ENCODE measurements around the gene SERINC1. TPM values are rescaled to one million over a fixed set of nuclear protein-coding genes. Genes with fewer than 3 reads are reported as not detected.

The SERINC1 gene
- total RNA-seq, 1 experiment from 2014 or later: 57.6 TPM

DNA sequence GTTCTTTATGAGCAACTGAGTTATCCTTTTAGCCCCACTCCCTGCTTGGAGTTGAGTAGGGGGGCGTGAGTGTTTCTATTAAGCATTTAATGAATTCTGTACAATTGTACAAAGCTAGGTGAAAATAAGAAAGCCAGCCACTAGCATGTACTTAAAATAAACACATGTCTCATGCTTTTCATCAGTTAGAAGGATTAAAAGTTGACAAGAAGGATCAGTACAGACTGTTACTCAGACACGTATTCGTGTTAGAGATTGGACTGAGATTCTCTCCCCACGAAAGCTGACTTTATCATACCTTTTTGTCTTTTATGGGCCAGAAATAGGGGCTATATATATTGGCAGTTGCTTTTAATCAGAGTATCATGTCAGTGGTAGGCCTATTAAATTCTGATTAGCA lies 70.5 kb downstream of the SERINC1 start:
- Histone ChIP-seq H3K4me3 (peak overlapping the region; percentile 93), H4K20me1 (ENCODE audit: insufficient read depth) (no peaks in the 10 kb centered on the region), H3K79me2 (ENCODE audit: low read depth) (peaks cover 66% of the 10 kb centered on the region), H3K9me2 (ENCODE audit: insufficient read depth) (no peaks in the 10 kb centered on the region), H3K27ac (no peak overlapping the region), H3K4me1 (replicated peaks; ENCODE audit: insufficient read depth) (peaks cover 29% of the 10 kb centered on the region), H3K4me2 (peak overlapping the region; percentile 93), H3K36me3 (ENCODE audit: low read depth) (no peaks in the 10 kb centered on the region), H3K27me3 (ENCODE audit: insufficient read depth, low read depth) (no peaks in the 10 kb centered on the region), H3K9me3 (ENCODE audit: insufficient read depth, low read depth) (no peaks in the 10 kb centered on the region), H2AFZ (no peak overlapping the region), H3F3A (ENCODE audit: insufficient read depth, low read depth) (peaks cover 7% of the 10 kb centered on the region)
- intact Hi-C loops (cut with micrococcal nuclease; ENCODE audit: unreplicated experiment): no loop called here
- no TSS peak for BruUV-seq (replicated peaks)
- CTCF ChIA-PET: no interaction called here
- POLR2A ChIA-PET (ENCODE audit: unreplicated experiment): no interaction called here
- no peak for DNase-seq
- TF ChIP-seq EZH2 (IDR thresholded peaks at IDR 0.05; ENCODE audit: low read depth): no peak
- TF ChIP-seq, protein P1, sequence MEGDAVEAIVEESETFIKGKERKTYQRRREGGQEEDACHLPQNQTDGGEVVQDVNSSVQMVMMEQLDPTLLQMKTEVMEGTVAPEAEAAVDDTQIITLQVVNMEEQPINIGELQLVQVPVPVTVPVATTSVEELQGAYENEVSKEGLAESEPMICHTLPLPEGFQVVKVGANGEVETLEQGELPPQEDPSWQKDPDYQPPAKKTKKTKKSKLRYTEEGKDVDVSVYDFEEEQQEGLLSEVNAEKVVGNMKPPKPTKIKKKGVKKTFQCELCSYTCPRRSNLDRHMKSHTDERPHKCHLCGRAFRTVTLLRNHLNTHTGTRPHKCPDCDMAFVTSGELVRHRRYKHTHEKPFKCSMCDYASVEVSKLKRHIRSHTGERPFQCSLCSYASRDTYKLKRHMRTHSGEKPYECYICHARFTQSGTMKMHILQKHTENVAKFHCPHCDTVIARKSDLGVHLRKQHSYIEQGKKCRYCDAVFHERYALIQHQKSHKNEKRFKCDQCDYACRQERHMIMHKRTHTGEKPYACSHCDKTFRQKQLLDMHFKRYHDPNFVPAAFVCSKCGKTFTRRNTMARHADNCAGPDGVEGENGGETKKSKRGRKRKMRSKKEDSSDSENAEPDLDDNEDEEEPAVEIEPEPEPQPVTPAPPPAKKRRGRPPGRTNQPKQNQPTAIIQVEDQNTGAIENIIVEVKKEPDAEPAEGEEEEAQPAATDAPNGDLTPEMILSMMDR (conservative IDR thresholded peaks at IDR 0.05): no peak

DNA sequence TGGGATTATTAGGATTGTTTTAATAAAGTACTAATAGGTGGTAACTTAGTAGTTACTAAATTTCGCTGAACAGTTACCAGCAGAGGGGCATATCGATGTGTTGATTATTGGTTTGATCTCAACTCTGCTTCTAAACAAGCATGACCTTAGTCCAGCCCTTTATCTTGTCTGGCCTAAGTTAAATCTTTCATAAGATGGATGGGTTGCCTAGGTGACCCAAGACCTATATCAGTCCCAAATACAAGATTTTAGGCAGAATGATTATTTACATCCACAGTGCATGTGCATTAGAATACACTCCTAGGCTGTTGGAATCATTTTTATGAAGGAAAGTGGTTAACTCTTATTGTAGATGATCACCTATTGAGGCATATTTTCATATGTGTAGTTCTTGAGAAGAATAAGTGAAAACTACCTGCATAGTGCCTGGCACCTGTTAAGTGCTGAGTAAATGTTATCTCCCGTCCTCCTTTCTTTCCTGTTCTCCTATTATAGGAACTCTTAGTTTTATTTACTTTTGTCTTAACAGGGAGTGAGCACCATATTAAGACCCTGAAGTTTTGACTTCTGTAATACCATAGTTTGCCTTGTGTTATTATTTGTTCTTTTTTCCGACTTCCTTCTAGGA lies 71.0 kb downstream of the SERINC1 start:
- intact Hi-C loops (cut with micrococcal nuclease; ENCODE audit: unreplicated experiment): no loop called here
- H3K4me1 ChIP-seq (replicated peaks; ENCODE audit: insufficient read depth): peaks cover 29% of the 10 kb centered on the region
- no peaks in the 10 kb centered on the region for H3K36me3 ChIP-seq (ENCODE audit: low read depth)
- H3K79me2 ChIP-seq (ENCODE audit: low read depth): peaks cover 60% of the 10 kb centered on the region
- no TSS peak for BruUV-seq (replicated peaks)
- peaks cover 7% of the 10 kb centered on the region for H3F3A ChIP-seq (ENCODE audit: insufficient read depth, low read depth)
- H3K4me2 ChIP-seq: peak overlapping the region; percentile 93
- H3K4me3 ChIP-seq: peak overlapping the region; percentile 93
- peak overlapping the region; percentile 97 for H2AFZ ChIP-seq
- H3K9me3 ChIP-seq (ENCODE audit: insufficient read depth, low read depth): no peaks in the 10 kb centered on the region
- no peak for DNase-seq
- no peaks in the 10 kb centered on the region for H3K9me2 ChIP-seq (ENCODE audit: insufficient read depth)
- no peak overlapping the region; the same call in 1 of the 2 replicates for H3K27ac ChIP-seq
- ChIA-PET CTCF (no interaction called here), POLR2A (ENCODE audit: unreplicated experiment) (no interaction called here)
- no peak for TF ChIP-seq EZH2 (IDR thresholded peaks at IDR 0.05; ENCODE audit: low read depth)
- TF ChIP-seq, protein P1 (conservative IDR thresholded peaks at IDR 0.05): no peak
- H4K20me1 ChIP-seq (ENCODE audit: insufficient read depth): no peaks in the 10 kb centered on the region
- H3K27me3 ChIP-seq (ENCODE audit: insufficient read depth, low read depth): no peaks in the 10 kb centered on the region

DNA sequence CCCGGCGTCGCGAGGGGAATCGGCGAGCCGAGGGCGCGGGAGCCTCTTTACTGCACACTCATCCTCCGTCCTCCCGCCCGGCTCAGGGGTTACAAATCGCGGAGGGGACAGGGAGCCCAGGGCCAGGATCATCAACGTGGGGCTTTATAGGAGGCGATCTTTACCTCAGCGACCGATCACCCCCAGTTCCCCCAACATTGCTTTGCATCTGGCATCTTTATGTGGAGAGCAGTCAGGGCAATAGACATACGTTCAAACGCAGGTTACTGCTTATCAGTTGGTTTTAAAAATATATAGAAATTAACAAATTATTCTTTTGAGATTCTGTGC lies 71.5 kb downstream of the SERINC1 start:
- POLR2A ChIA-PET (ENCODE audit: unreplicated experiment): no interaction called here
- TF ChIP-seq EZH2 (IDR thresholded peaks at IDR 0.05; ENCODE audit: low read depth): no peak
- TF ChIP-seq, protein P1 (conservative IDR thresholded peaks at IDR 0.05): no peak
- H3K4me1 ChIP-seq (replicated peaks; ENCODE audit: insufficient read depth): peaks cover 29% of the 10 kb centered on the region

More for the DNA sequence above, 71.5 kb downstream of the SERINC1 start:
- Histone ChIP-seq H3K27ac (peak overlapping the region; percentile 78), H3K27me3 (ENCODE audit: insufficient read depth, low read depth) (no peaks in the 10 kb centered on the region), H3F3A (ENCODE audit: insufficient read depth, low read depth) (peaks cover 7% of the 10 kb centered on the region), H3K79me2 (ENCODE audit: low read depth) (peaks cover 55% of the 10 kb centered on the region), H3K4me3 (peak overlapping the region; percentile 93), H3K9me3 (ENCODE audit: insufficient read depth, low read depth) (no peaks in the 10 kb centered on the region), H3K4me2 (peak overlapping the region; percentile 93), H3K9me2 (ENCODE audit: insufficient read depth) (no peaks in the 10 kb centered on the region), H3K36me3 (ENCODE audit: low read depth) (no peaks in the 10 kb centered on the region), H2AFZ (peak overlapping the region; percentile 97), H4K20me1 (ENCODE audit: insufficient read depth) (no peaks in the 10 kb centered on the region)
- CTCF ChIA-PET: interaction anchor here (0.6 kb wide), 1 partner anchor 369 kb away, joined by 3 read pairs; no protein-coding TSS in a partner anchor
- DNase-seq: no peak
- intact Hi-C loops (cut with micrococcal nuclease; ENCODE audit: unreplicated experiment): no loop called here
- BruUV-seq (replicated peaks): no TSS peak

Data from PC-9 (cell line).